SH-SY5Y (cell line): ENCODE results near the gene KAT2B.

Experiments used
- GATA2 ChIP-seq: IDR thresholded peaks from 2 replicates; pipeline ENCODE4 v1.6.1; 2011; ENCODE audit warnings: mild to moderate bottlenecking, low read depth, low read length
- GATA3 ChIP-seq: IDR thresholded peaks from 2 replicates; pipeline ENCODE4 v1.6.1; 2011; ENCODE audit warnings: low read depth, mild to moderate bottlenecking, low read length, moderate library complexity

DNA sequence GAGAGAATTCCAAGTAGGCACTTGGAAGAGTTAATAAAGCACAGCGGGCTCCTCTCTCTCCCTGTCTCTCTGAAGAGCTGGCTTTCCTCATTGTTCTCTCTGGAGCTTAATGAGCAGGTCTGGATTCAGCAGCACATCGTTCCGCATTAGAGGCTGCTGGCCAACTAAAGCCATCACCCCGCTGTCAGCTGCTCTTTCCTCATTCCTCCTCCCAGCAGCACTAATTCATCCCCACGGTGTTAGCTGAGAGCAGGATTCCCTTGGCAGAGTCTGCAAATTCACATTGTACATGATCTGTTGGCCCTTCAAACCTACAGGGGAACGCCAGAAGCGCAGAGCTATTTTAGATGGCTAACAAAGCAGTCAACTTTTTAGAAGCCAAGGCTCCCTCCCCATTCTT, 101.6 kb downstream of the KAT2B start:
- TF ChIP-seq GATA2 (no peak), GATA3 (no peak)
